ENCODE measurements around the gene TM4SF4. TPM values are rescaled to one million over a fixed set of nuclear protein-coding genes. Genes with fewer than 3 reads are reported as not detected.

Gene TM4SF4
- polyA plus RNA-seq, 3 donors, result 0.08 TPM; not detected in 2

DNA sequence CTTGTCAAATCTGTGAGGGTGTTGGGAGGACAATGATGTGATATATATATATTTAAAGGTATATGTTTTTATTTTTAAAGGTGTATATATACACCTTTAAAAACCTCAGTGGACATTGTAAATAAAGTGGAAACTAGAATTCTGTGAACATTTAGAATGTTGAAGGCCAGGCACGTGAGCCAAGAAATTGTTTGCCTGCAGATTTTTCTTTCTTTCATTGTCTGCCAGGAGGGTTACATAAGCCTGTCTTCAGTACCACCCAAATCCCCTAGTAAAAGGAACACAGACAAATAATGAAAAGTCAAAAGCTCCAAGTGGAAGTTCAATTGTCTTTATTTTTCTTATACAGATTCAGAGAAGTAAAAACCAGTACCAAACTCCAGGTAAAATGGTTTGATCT, 42.4 kb downstream of the TM4SF4 start:
- Histone ChIP-seq H3K9me3 (replicated peaks in 1 of 2; ENCODE audit: control insufficient read depth in 1 of 2, insufficient read depth in 1 of 2, low read length in 2 of 2) (no peaks in the 10 kb centered on the region), H3K4me2 (replicated peaks; ENCODE audit: extremely low read depth, low read length, poor library complexity, severe bottlenecking) (no peak overlapping the region), H3K27me3 (ENCODE audit: control insufficient read depth in 2 of 2, insufficient read depth in 2 of 2, low read length in 2 of 2) (no peaks in the 10 kb centered on the region), H4K20me1 (ENCODE audit: insufficient read depth, low read length) (no peaks in the 10 kb centered on the region), H3K36me3 (replicated peaks in 1 of 2; ENCODE audit: control insufficient read depth in 1 of 2, insufficient read depth in 2 of 2, low read length in 2 of 2) (no peaks in the 10 kb centered on the region), H3K79me2 (ENCODE audit: insufficient read depth, low read length) (no peaks in the 10 kb centered on the region), H3K4me1 (ENCODE audit: control insufficient read depth in 1 of 2, insufficient read depth in 2 of 2, low read length in 2 of 2) (no peaks in the 10 kb centered on the region), H3K9ac (ENCODE audit: insufficient read depth, low read length, poor library complexity, severe bottlenecking) (no peak overlapping the region), H3K27ac (ENCODE audit: low read depth in 1 of 2, low read length in 2 of 2) (no peak overlapping the region), H2AFZ (ENCODE audit: insufficient read depth, low read depth, low read length, poor library complexity, severe bottlenecking) (no peak overlapping the region), H3K4me3 (replicated peaks in 1 of 3; ENCODE audit: low read depth in 2 of 3, low read length in 3 of 3) (no peak overlapping the region)
- TF ChIP-seq, protein P1, sequence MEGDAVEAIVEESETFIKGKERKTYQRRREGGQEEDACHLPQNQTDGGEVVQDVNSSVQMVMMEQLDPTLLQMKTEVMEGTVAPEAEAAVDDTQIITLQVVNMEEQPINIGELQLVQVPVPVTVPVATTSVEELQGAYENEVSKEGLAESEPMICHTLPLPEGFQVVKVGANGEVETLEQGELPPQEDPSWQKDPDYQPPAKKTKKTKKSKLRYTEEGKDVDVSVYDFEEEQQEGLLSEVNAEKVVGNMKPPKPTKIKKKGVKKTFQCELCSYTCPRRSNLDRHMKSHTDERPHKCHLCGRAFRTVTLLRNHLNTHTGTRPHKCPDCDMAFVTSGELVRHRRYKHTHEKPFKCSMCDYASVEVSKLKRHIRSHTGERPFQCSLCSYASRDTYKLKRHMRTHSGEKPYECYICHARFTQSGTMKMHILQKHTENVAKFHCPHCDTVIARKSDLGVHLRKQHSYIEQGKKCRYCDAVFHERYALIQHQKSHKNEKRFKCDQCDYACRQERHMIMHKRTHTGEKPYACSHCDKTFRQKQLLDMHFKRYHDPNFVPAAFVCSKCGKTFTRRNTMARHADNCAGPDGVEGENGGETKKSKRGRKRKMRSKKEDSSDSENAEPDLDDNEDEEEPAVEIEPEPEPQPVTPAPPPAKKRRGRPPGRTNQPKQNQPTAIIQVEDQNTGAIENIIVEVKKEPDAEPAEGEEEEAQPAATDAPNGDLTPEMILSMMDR (IDR thresholded peaks at IDR 0.05), result no peak
- DNase-seq, result no peak
- no peaks in the 10 kb centered on the region for H3K36me3 Mint-ChIP-seq
- intact Hi-C loops (cut with micrococcal nuclease), result no loop called here
- no peak overlapping the region for H3K4me3 Mint-ChIP-seq
- H3K27ac Mint-ChIP-seq, result no peak overlapping the region
- no peaks in the 10 kb centered on the region for H3K9me3 Mint-ChIP-seq
- H3K27me3 Mint-ChIP-seq (ENCODE audit: low read depth in 3 of 3), result peaks cover 6 to 19% (median 8%) of the 10 kb centered on the region in 3 donors
- WGBS (ENCODE audit: insufficient coverage), result no CpG with 5 or more reads among the region's 1 CpG
- H3K4me1 Mint-ChIP-seq, result peaks cover 7% of the 10 kb centered on the region

DNA sequence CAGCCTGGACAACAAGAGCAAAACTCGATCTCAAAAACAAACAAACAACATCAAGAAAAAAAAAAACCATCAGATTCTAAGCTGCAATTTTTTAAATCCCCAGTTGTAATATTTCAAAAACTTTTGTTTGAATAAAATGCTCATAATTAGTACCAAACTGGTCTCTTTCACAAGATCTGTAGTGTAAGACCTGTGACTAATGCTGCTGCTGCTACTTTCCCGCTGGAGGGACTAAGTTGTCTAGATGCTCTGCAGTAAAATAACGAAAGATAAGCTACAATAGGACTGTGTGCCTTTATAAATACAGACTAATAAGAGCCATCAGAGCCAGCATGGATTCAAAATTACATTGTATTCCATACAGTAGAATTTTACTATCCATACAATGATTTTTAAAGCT, 45.4 kb downstream of the TM4SF4 start:
- Mint-ChIP-seq H3K27me3 (ENCODE audit: low read depth in 3 of 3) (peaks cover 3 to 16% (median 10%) of the 10 kb centered on the region in 3 donors), H3K4me1 (no peaks in the 10 kb centered on the region), H3K9me3 (no peaks in the 10 kb centered on the region), H3K36me3 (no peaks in the 10 kb centered on the region), H3K27ac (no peak overlapping the region), H3K4me3 (no peak overlapping the region)
- H4K20me1 ChIP-seq (ENCODE audit: insufficient read depth, low read length), result no peaks in the 10 kb centered on the region
- TF ChIP-seq, protein P1 (IDR thresholded peaks at IDR 0.05), result no peak
- no peak overlapping the region for H3K9ac ChIP-seq (ENCODE audit: insufficient read depth, low read length, poor library complexity, severe bottlenecking)
- H3K4me3 ChIP-seq (replicated peaks in 1 of 3; ENCODE audit: low read depth in 2 of 3, low read length in 3 of 3), result no peak overlapping the region
- H3K27me3 ChIP-seq (ENCODE audit: control insufficient read depth in 2 of 2, insufficient read depth in 2 of 2, low read length in 2 of 2), result peaks cover 0 to 4% of the 10 kb centered on the region in 2 donors
- H3K4me2 ChIP-seq (replicated peaks; ENCODE audit: extremely low read depth, low read length, poor library complexity, severe bottlenecking), result no peak overlapping the region
- intact Hi-C loops (cut with micrococcal nuclease), result no loop called here
- no peak overlapping the region for H2AFZ ChIP-seq (ENCODE audit: insufficient read depth, low read depth, low read length, poor library complexity, severe bottlenecking)
- H3K9me3 ChIP-seq (replicated peaks in 1 of 2; ENCODE audit: control insufficient read depth in 1 of 2, insufficient read depth in 1 of 2, low read length in 2 of 2), result no peaks in the 10 kb centered on the region
- whole genome bisulfite sequencing (ENCODE audit: insufficient coverage), result 80% methylated on average over 1 of the region's 3 CpGs
- H3K27ac ChIP-seq (ENCODE audit: low read depth in 1 of 2, low read length in 2 of 2), result no peak overlapping the region
- H3K79me2 ChIP-seq (ENCODE audit: insufficient read depth, low read length), result no peaks in the 10 kb centered on the region
- no peaks in the 10 kb centered on the region for H3K36me3 ChIP-seq (replicated peaks in 1 of 2; ENCODE audit: control insufficient read depth in 1 of 2, insufficient read depth in 2 of 2, low read length in 2 of 2)
- no peak for DNase-seq
- H3K4me1 ChIP-seq (ENCODE audit: control insufficient read depth in 1 of 2, insufficient read depth in 2 of 2, low read length in 2 of 2), result no peaks in the 10 kb centered on the region
